Activated T-helper 9 cell treated with anti-CD3 and anti-CD28 coated beads, Interleukin-2, amount 50 U/mL, for 16 hours (primary cell): ENCODE data around the gene FAM240A.
"Not testable (repeated sequence)": the region's sequence is repeated elsewhere in the genome, so short reads cannot be mapped to it uniquely, and the experiment has no call there.

Experiments
- DNase-seq: peaks from one replicate; pipeline ENCODE4 v3.0.0-alpha.2; 2020; ENCODE audit warnings: low read depth

FAM240A gene

GRCh38 chr3:46586738-46587246 lies 25.5 kb upstream of the FAM240A start:
- DNase-seq: no peak

GRCh38 chr3:46587268-46587667 lies 25.1 kb upstream of the FAM240A start:
- DNase-seq: not testable (repeated sequence)

GRCh38 chr3:46593274-46593862 lies 19.0 kb upstream of the FAM240A start:
- DNase-seq: no peak

- no peak for DNase-seq
Observed at GRCh38 chr3:46593979-46594378, 18.3 kb upstream of the FAM240A start.

GRCh38 chr3:46594723-46595122 lies 17.6 kb upstream of the FAM240A start:
- DNase-seq: no peak

- DNase-seq: no peak
Observed at GRCh38 chr3:46595819-46596314, 16.5 kb upstream of the FAM240A start.

- DNase-seq: no peak
Observed at GRCh38 chr3:46599590-46599989, 12.7 kb upstream of the FAM240A start.

- no peak for DNase-seq
Observed at GRCh38 chr3:46603446-46604046, 8.8 kb upstream of the FAM240A start.

- DNase-seq: no peak
Observed at GRCh38 chr3:46604127-46604526, 8.2 kb upstream of the FAM240A start.

- DNase-seq: no peak
Observed at GRCh38 chr3:46607603-46608028, 4.7 kb upstream of the FAM240A start.

- no peak for DNase-seq
Observed at GRCh38 chr3:46609212-46609721, 3.1 kb upstream of the FAM240A start.

- no peak for DNase-seq
Observed at GRCh38 chr3:46609944-46610722, 2.2 kb upstream of the FAM240A start.

- DNase-seq: no peak
Observed at GRCh38 chr3:46613313-46614005, 1.1 kb downstream of the FAM240A start.

- DNase-seq: no peak
Observed at GRCh38 chr3:46614431-46614830, 2.1 kb downstream of the FAM240A start.

GRCh38 chr3:46615050-46615775 lies 2.9 kb downstream of the FAM240A start:
- no peak for DNase-seq

GRCh38 chr3:46615976-46616375 lies 3.7 kb downstream of the FAM240A start:
- DNase-seq: no peak

- no peak for DNase-seq
Observed at GRCh38 chr3:46617941-46618340, 5.6 kb downstream of the FAM240A start.

- DNase-seq: no peak
Observed at GRCh38 chr3:46619845-46620778, 7.8 kb downstream of the FAM240A start.

GRCh38 chr3:46624533-46624932 lies 12.2 kb downstream of the FAM240A start:
- no peak for DNase-seq

- no peak for DNase-seq
Observed at GRCh38 chr3:46624975-46625490, 12.7 kb downstream of the FAM240A start.
